WTC11 (cell line): ENCODE measurements around the gene SAFB. TPM values are rescaled to one million over a fixed set of nuclear protein-coding genes. Genes with fewer than 3 reads are reported as not detected.
A peak's percentile ranks its signal among the peaks of the same experiment; 100 is the strongest.

Experiments
- ATAC-seq: fragments of 200-7000 bp; cut with Tn5 transposase; 2 replicates; pipeline ENCODE4 v1.10.0; 2021; ENCODE audit warnings: mild to moderate bottlenecking, moderate library complexity
- CTCF ChIA-PET: fragments of 300-600 bp; sonication (Branson Sonifier 250); formaldehyde crosslinking; loops from one replicate; lab custom pipeline; 2021; ENCODE audit warnings: antibody characterized with exemption; lab: Charles Lee
- POLR2A ChIA-PET: fragments of 350-600 bp; sonication (Branson Sonifier 250); formaldehyde crosslinking; loops from one replicate; lab custom pipeline; 2021; ENCODE audit warnings: antibody characterized with exemption; lab: Charles Lee
- DNase-seq: peaks from one replicate; pipeline ENCODE4 v3.0.0; 2021; ENCODE audit warnings: low spot score
- H3K27ac Mint-ChIP-seq: 2 replicates; pipeline ENCODE4 v1.8.0; 2021; ENCODE audit warnings: mixed read lengths
- H3K27me3 Mint-ChIP-seq: 2 replicates; pipeline ENCODE4 v1.8.0; 2021; ENCODE audit warnings: low read depth, mild to moderate bottlenecking, moderate library complexity, mixed read lengths
- H3K36me3 Mint-ChIP-seq: 2 replicates; pipeline ENCODE4 v1.8.0; 2021; ENCODE audit warnings: mixed read lengths
- H3K4me1 Mint-ChIP-seq: 2 replicates; pipeline ENCODE4 v1.8.0; 2022; ENCODE audit warnings: mixed read lengths
- H3K4me3 Mint-ChIP-seq: 2 replicates; pipeline ENCODE4 v1.8.0; 2021; ENCODE audit warnings: mild to moderate bottlenecking, moderate library complexity, mixed read lengths
- H3K9me3 Mint-ChIP-seq: 2 replicates; pipeline ENCODE4 v1.8.0; 2021; ENCODE audit warnings: mixed read lengths
- ATF3 ChIP-seq: sonication (generic); formaldehyde crosslinking; conservative IDR thresholded peaks from 2 replicates; pipeline ENCODE4 v1.8.1; 2022; ENCODE audit warnings: mild to moderate bottlenecking, missing genetic modification reagents
- CREM ChIP-seq: sonication (generic); formaldehyde crosslinking; IDR thresholded peaks from 2 replicates; pipeline ENCODE4 v1.8.1; 2022; ENCODE audit warnings: mild to moderate bottlenecking, missing genetic modification reagents, moderate library complexity
- CTCF ChIP-seq: fragments of 200-600 bp; IDR thresholded peaks from 2 replicates; pipeline ENCODE4 v1.8.0; 2022; ENCODE audit warnings: antibody characterized with exemption
- FOXK1 ChIP-seq: sonication (generic); formaldehyde crosslinking; IDR thresholded peaks from 2 replicates; pipeline ENCODE4 v1.8.0; 2022; ENCODE audit warnings: mild to moderate bottlenecking, moderate library complexity, missing genetic modification reagents
- GTF2I ChIP-seq: fragments of 250-450 bp; sonication (Bioruptor Pico); conservative IDR thresholded peaks from 2 replicates; pipeline ENCODE4 v1.4.0; 2021; ENCODE audit warnings: mild to moderate bottlenecking
- IRF1 ChIP-seq: sonication (generic); formaldehyde crosslinking; IDR thresholded peaks from 2 replicates; pipeline ENCODE4 v1.8.0; 2023; ENCODE audit warnings: missing genetic modification reagents
- JAZF1 ChIP-seq: fragments of 250-450 bp; sonication (Bioruptor Pico); IDR thresholded peaks from 2 replicates; pipeline ENCODE4 v1.9.0; 2021; ENCODE audit warnings: moderate library complexity, mild to moderate bottlenecking, inconsistent platforms
- MAX ChIP-seq: sonication (generic); formaldehyde crosslinking; IDR thresholded peaks from 2 replicates; pipeline ENCODE4 v1.8.0; 2022; ENCODE audit warnings: mild to moderate bottlenecking, missing genetic modification reagents
- NR1H2 ChIP-seq: sonication (generic); formaldehyde crosslinking; IDR thresholded peaks from 2 replicates; pipeline ENCODE4 v1.9.0; 2021; ENCODE audit warnings: mild to moderate bottlenecking, moderate library complexity, missing genetic modification reagents
- SMAD3 ChIP-seq: sonication (generic); formaldehyde crosslinking; IDR thresholded peaks from 2 replicates; pipeline ENCODE4 v1.8.0; 2022; ENCODE audit warnings: missing genetic modification reagents, mild to moderate bottlenecking, borderline replicate concordance
- TEAD4 ChIP-seq: sonication (generic); formaldehyde crosslinking; IDR thresholded peaks from 2 replicates; pipeline ENCODE4 v1.8.0; 2022; ENCODE audit warnings: mild to moderate bottlenecking, missing genetic modification reagents
- USF1 ChIP-seq: sonication (generic); formaldehyde crosslinking; IDR thresholded peaks from 2 replicates; pipeline ENCODE4 v1.8.0; 2022; ENCODE audit warnings: mild to moderate bottlenecking, missing genetic modification reagents
- ZBTB21 ChIP-seq: sonication (generic); formaldehyde crosslinking; IDR thresholded peaks from 2 replicates; pipeline ENCODE4 v1.8.1; 2023; ENCODE audit warnings: mild to moderate bottlenecking, missing genetic modification reagents, borderline replicate concordance
- ZBTB43 ChIP-seq: sonication (generic); formaldehyde crosslinking; IDR thresholded peaks from 2 replicates; pipeline ENCODE4 v1.8.1; 2023; ENCODE audit warnings: mild to moderate bottlenecking, missing genetic modification reagents
- total RNA-seq: library from RNA; stranded (reverse); gene quantifications from 3 replicates; pipeline ENCODE4 v1.2.3, GENCODE V29; 2021
- TF ChIP-seq, protein P1 (sequence below): sonication (generic); formaldehyde crosslinking; IDR thresholded peaks from 2 replicates; pipeline ENCODE4 v1.8.1; 2022; ENCODE audit warnings: missing genetic modification reagents, borderline replicate concordance
- TF ChIP-seq, protein P2 (sequence below): fragments of 250-450 bp; sonication (Bioruptor Pico); IDR thresholded peaks from 2 replicates; pipeline ENCODE4 v1.9.0; 2021; ENCODE audit warnings: mild to moderate bottlenecking

The SAFB gene
- total RNA-seq, 1 experiment from 2014 or later = 141 TPM

GRCh38 chr19:5679289-5680083 is 56.6 kb downstream of the SAFB start:
- H3K9me3 Mint-ChIP-seq = no peaks in the 10 kb centered on the region
- peak overlapping the region; percentile 92; the same call in 1 of the 2 replicates for H3K27ac Mint-ChIP-seq
- TF ChIP-seq USF1 (CRISPR knock-in tag) (no peak), IRF1 (peak; percentile 36; the same call in 1 of the 2 replicates)
- TF ChIP-seq, all 79 proteins: peak for 1
- POLR2A ChIA-PET = interaction anchor here (1.0 to 1.2 kb wide), 2 partner anchors 10 to 57 kb away, joined by 3 to 5 read pairs; partner anchors contain the start of genes SAFB and SAFB2
- Mint-ChIP-seq H3K27me3 (peaks cover 18% of the 10 kb centered on the region), H3K4me1 (peaks cover 15% of the 10 kb centered on the region), H3K36me3 (no peaks in the 10 kb centered on the region), H3K4me3 (peak overlapping the region; percentile 99)
- CTCF ChIA-PET = interaction anchor here (0.6 to 1.2 kb wide), 3 partner anchors 10 to 124 kb away, joined by 4 to 7 read pairs (median 4); partner anchors contain the start of gene RPL36
- no peak for DNase-seq
- ATAC-seq = no peak

DNA sequence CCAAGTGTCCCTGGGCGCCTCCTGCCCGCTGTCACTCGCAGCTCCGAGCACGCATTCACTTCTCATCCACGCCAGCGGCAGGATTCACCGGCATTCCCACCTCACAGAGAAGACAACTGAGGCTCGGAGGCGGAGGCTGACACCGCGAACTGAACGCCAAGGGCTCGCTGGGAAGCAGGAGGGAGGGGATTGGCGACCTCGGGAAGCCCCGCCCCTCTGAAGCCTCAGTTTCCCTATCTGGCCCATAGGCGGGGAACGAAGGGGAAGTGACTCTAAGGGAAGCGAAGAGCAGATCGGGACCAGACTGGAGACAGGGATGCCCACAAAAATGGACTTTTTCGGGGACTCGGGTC is 57.2 kb downstream of the SAFB start:
- peak; percentile 25 for ATAC-seq
- POLR2A ChIA-PET = interaction anchor here (1.0 to 1.2 kb wide), 2 partner anchors 10 to 57 kb away, joined by 3 to 5 read pairs; partner anchors contain the start of genes SAFB and SAFB2

GRCh38 chr19:5680437-5681368 is 57.8 kb downstream of the SAFB start, which contains the start of the genes HSD11B1L and MICOS13:
HSD11B1L (plus strand) TSS chr19:5681027; CDS start chr19:5684833, 3,806 bp downstream.
MICOS13 (minus strand) TSS chr19:5680516; CDS start chr19:5680486, 30 bp downstream.
- POLR2A ChIA-PET = interaction anchor here (1.2 kb wide), 1 partner anchor 9 kb away, joined by 3 read pairs; no protein-coding TSS in a partner anchor
- ATAC-seq (peak; percentile 95), DNase-seq (peak; percentile 97)
- Mint-ChIP-seq H3K4me3 (peak within 1 kb of the TSS; percentile 99), H3K36me3 (no peaks in the 10 kb centered on the region), H3K4me1 (peaks cover 13% of the 10 kb centered on the region), H3K27me3 (peaks cover 18% of the 10 kb centered on the region), H3K9me3 (no peaks in the 10 kb centered on the region), H3K27ac (peak within 1 kb of the TSS; percentile 92)
- CTCF ChIA-PET = interaction anchor here (1.6 kb wide), 1 partner anchor 9 kb away, joined by 6 read pairs; no protein-coding TSS in a partner anchor
- TF ChIP-seq NR1H2 = no peak
- TF ChIP-seq TEAD4 (CRISPR knock-in tag) = no peak
- TF ChIP-seq, protein P1, sequence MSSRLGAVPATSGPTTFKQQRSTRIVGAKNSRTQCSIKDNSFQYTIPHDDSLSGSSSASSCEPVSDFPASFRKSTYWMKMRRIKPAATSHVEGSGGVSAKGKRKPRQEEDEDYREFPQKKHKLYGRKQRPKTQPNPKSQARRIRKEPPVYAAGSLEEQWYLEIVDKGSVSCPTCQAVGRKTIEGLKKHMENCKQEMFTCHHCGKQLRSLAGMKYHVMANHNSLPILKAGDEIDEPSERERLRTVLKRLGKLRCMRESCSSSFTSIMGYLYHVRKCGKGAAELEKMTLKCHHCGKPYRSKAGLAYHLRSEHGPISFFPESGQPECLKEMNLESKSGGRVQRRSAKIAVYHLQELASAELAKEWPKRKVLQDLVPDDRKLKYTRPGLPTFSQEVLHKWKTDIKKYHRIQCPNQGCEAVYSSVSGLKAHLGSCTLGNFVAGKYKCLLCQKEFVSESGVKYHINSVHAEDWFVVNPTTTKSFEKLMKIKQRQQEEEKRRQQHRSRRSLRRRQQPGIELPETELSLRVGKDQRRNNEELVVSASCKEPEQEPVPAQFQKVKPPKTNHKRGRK = no peak
- peak; percentile 85 for TF ChIP-seq FOXK1 (CRISPR knock-in tag)
- TF ChIP-seq CTCF = no peak
- no peak for TF ChIP-seq ZBTB21
- no peak for TF ChIP-seq GTF2I (CRISPR knock-in tag)
- TF ChIP-seq MAX (CRISPR knock-in tag) = peak; percentile 78
- TF ChIP-seq CREM (CRISPR knock-in tag) = peak; percentile 66; the same call in 1 of the 2 replicates
- TF ChIP-seq ATF3 (CRISPR knock-in tag) = no peak
- TF ChIP-seq ZBTB43 = no peak; the same call in 1 of the 2 replicates
- TF ChIP-seq JAZF1 = no peak
- TF ChIP-seq, protein P2, sequence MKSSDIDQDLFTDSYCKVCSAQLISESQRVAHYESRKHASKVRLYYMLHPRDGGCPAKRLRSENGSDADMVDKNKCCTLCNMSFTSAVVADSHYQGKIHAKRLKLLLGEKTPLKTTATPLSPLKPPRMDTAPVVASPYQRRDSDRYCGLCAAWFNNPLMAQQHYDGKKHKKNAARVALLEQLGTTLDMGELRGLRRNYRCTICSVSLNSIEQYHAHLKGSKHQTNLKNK (CRISPR knock-in tag) = no peak

More for the DNA sequence above, 57.2 kb downstream of the SAFB start:
- peak; percentile 44 for DNase-seq
- H3K27ac Mint-ChIP-seq = peak overlapping the region; percentile 92
- H3K27me3 Mint-ChIP-seq = peaks cover 18% of the 10 kb centered on the region
- TF ChIP-seq, protein P2 (CRISPR knock-in tag) = no peak
- no peak for TF ChIP-seq SMAD3 (CRISPR knock-in tag)
- TF ChIP-seq IRF1 = peak; percentile 8; the same call in 1 of the 2 replicates
- H3K36me3 Mint-ChIP-seq = no peaks in the 10 kb centered on the region
- peak overlapping the region; percentile 99 for H3K4me3 Mint-ChIP-seq
- no peaks in the 10 kb centered on the region for H3K9me3 Mint-ChIP-seq
- peaks cover 12% of the 10 kb centered on the region for H3K4me1 Mint-ChIP-seq
- CTCF ChIA-PET = interaction anchor here (0.6 to 0.9 kb wide), 2 partner anchors 99 to 124 kb away, joined by 4 read pairs; no protein-coding TSS in a partner anchor
